Smooth muscle cell (in vitro differentiated cells): ENCODE data around the gene RGS6. TPM values are rescaled to one million over a fixed set of nuclear protein-coding genes. Genes with fewer than 3 reads are reported as not detected.
"Not testable (repeated sequence)": the region's sequence is repeated elsewhere in the genome, so short reads cannot be mapped to it uniquely, and the experiment has no call there.

Experiments used
- DNase-seq: peaks from one replicate; lab custom pipeline; 2025; ENCODE audit not compliant: unreplicated experiment; lab: John Stamatoyannopoulos, UW
- H2AFZ ChIP-seq: fragments of 200-600 bp; sonication (generic); 2 replicates; pipeline ENCODE4 v1.6.0; 2016; ENCODE audit warnings: antibody characterized with exemption, low read depth, mild to moderate bottlenecking
- H3F3A ChIP-seq: fragments of 200-600 bp; sonication (generic); 2 replicates; pipeline ENCODE4 v1.6.0; 2017; ENCODE audit warnings: antibody characterized with exemption, low read depth
- H3K27ac ChIP-seq: fragments of 200-600 bp; sonication (generic); 2 replicates; pipeline ENCODE4 v1.5.1; 2016; ENCODE audit warnings: low read depth, mild to moderate bottlenecking
- H3K27me3 ChIP-seq: fragments of 200-600 bp; sonication (generic); 2 replicates; pipeline ENCODE4 v1.6.1; 2016; ENCODE audit warnings: low read depth, mild to moderate bottlenecking
- H3K36me3 ChIP-seq: fragments of 200-600 bp; sonication (generic); 2 replicates; pipeline ENCODE4 v1.5.1; 2016; ENCODE audit warnings: low read depth
- H3K4me1 ChIP-seq: fragments of 200-600 bp; sonication (generic); 2 replicates; pipeline ENCODE4 v1.5.1; 2016; ENCODE audit warnings: low read depth
- H3K4me2 ChIP-seq: fragments of 200-600 bp; sonication (generic); 2 replicates; pipeline ENCODE4 v1.6.0; 2016; ENCODE audit warnings: mild to moderate bottlenecking
- H3K4me3 ChIP-seq: fragments of 200-600 bp; sonication (generic); 2 replicates; pipeline ENCODE4 v1.5.1; 2016; ENCODE audit warnings: mild to moderate bottlenecking
- H3K79me2 ChIP-seq: fragments of 200-600 bp; sonication (generic); 2 replicates; pipeline ENCODE4 v1.6.0; 2016; ENCODE audit warnings: low read depth, mild to moderate bottlenecking
- H3K9ac ChIP-seq: fragments of 200-600 bp; sonication (generic); 2 replicates; pipeline ENCODE4 v1.6.0; 2016; ENCODE audit warnings: low read depth
- H3K9me3 ChIP-seq: fragments of 200-600 bp; sonication (generic); replicated peaks from 2 replicates; pipeline ENCODE4 v1.5.1; 2016; ENCODE audit warnings: low read depth
- H4K20me1 ChIP-seq: fragments of 200-600 bp; sonication (generic); 2 replicates; pipeline ENCODE4 v1.6.0; 2016; ENCODE audit warnings: low read depth
- WGBS: methylation state at CpG from one replicate; pipeline ENCODE4 v1.1.7; 2016; ENCODE audit warnings: low lambda C conversion rate; 5-methylcytosine and 5-hydroxymethylcytosine counted together
- polyA plus RNA-seq: library from polyadenylated mRNA; unstranded; fragments of >200 nt; fragmentation: Nextera tagmentation; extraction: Ambion mirVana; gene quantifications from 2 replicates; pipeline ENCODE4 v1.2.1, GENCODE V29; 2016
- total RNA-seq: library from RNA; depleted of rRNA; stranded (reverse); fragments of >200 nt; gene quantifications from 2 replicates; pipeline ENCODE4 v1.2.3, GENCODE V29; 2014
- TF ChIP-seq, protein P1 (sequence below): fragments of 200-600 bp; sonication (generic); IDR thresholded peaks from 2 replicates; pipeline ENCODE4 v1.5.1; 2017; ENCODE audit warnings: borderline replicate concordance, mild to moderate bottlenecking, antibody characterized with exemption; ENCODE audit not compliant: insufficient read depth, poor library complexity, severe bottlenecking

RGS6 gene
- total and polyA plus RNA-seq, 2 experiments from 2014 or later, result 0.40 TPM; not detected in 1

GRCh38 chr14:72472845-72473244 is 540.6 kb downstream of the RGS6 start:
- no peaks in the 10 kb centered on the region for H3F3A ChIP-seq
- H3K27ac ChIP-seq, result no peak overlapping the region
- no peak overlapping the region for H3K9ac ChIP-seq
- no peak overlapping the region for H3K4me3 ChIP-seq
- H3K27me3 ChIP-seq, result no peaks in the 10 kb centered on the region
- no peaks in the 10 kb centered on the region for H3K36me3 ChIP-seq
- H2AFZ ChIP-seq, result no peak overlapping the region
- H3K4me2 ChIP-seq, result no peak overlapping the region
- no peaks in the 10 kb centered on the region for H4K20me1 ChIP-seq
- H3K4me1 ChIP-seq, result no peaks in the 10 kb centered on the region
- H3K79me2 ChIP-seq, result no peaks in the 10 kb centered on the region
- TF ChIP-seq, protein P1, sequence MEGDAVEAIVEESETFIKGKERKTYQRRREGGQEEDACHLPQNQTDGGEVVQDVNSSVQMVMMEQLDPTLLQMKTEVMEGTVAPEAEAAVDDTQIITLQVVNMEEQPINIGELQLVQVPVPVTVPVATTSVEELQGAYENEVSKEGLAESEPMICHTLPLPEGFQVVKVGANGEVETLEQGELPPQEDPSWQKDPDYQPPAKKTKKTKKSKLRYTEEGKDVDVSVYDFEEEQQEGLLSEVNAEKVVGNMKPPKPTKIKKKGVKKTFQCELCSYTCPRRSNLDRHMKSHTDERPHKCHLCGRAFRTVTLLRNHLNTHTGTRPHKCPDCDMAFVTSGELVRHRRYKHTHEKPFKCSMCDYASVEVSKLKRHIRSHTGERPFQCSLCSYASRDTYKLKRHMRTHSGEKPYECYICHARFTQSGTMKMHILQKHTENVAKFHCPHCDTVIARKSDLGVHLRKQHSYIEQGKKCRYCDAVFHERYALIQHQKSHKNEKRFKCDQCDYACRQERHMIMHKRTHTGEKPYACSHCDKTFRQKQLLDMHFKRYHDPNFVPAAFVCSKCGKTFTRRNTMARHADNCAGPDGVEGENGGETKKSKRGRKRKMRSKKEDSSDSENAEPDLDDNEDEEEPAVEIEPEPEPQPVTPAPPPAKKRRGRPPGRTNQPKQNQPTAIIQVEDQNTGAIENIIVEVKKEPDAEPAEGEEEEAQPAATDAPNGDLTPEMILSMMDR, result peak; percentile 16
- H3K9me3 ChIP-seq, result no peaks in the 10 kb centered on the region
- 95% methylated on average over 14 of the region's 14 CpGs for WGBS
- no peak for DNase-seq

DNA sequence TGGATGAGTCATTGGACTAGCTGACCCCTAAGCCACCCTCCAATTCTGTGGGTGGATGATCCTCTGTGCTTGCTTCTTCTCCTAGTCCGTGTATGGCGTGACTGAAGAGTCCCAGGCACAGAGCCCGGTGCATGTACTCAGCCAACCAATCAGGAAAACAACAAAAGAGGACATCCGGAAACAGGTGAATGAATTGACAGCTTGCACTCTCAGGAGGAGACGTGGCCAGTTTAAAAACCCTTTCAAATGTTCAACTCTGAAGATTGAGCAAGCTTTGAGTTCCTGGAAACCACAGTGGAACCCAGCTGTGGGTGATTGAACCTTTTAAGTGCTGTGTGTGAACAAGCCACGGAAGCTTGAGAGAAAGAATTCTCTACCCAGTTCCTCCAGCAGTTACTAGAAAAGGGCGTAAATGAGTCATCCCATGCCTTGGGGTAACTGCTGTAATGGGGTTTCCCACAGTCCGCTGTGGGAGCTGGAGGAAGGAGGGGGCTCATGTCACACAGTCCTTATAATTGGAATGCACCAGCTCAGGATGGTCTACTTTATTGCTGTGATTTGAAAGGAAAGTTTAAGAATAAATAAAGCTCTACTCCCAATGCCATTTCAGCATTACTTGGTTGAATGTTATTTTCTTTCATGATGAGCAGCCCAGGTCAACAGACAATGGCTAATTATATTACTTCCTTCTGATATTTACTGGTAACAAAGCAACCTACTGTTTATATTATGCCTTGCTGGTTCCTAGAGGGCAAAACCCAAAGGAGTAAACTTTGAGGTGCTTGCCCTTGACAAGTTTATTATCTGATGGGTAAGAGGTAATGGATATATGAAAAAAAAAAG is 544.6 kb downstream of the RGS6 start:
- Histone ChIP-seq H3K27me3 (no peaks in the 10 kb centered on the region), H3K9ac (no peak overlapping the region), H3K4me1 (peaks cover 14% of the 10 kb centered on the region), H4K20me1 (no peaks in the 10 kb centered on the region), H3K36me3 (no peaks in the 10 kb centered on the region), H2AFZ (no peak overlapping the region), H3K4me3 (no peak overlapping the region), H3K27ac (peak overlapping the region; percentile 69), H3K4me2 (peak overlapping the region; percentile 28), H3F3A (no peaks in the 10 kb centered on the region), H3K79me2 (no peaks in the 10 kb centered on the region), H3K9me3 (no peaks in the 10 kb centered on the region)
- TF ChIP-seq, protein P1, result no peak
- WGBS, result 18% methylated on average over 8 of the region's 8 CpGs
- no peak for DNase-seq

DNA sequence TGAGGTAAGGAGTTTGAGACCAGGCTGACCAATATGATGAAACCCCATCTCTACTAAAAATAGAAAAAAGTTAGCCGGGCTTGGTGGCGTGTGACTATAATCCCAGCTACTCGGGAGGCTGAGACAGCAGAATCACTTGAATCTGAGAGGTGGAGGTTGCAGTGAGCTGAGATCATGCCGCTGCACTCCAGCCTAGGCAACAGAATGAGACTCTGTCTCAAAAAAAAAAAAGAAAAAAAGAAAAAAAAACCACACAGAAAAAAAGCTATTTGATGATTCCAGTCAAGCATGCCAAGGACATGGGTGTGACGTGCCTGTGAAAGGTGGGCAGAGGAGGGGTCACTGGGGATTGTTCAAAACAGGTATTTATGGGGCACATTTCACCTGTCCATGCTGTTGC is 545.3 kb downstream of the RGS6 start:
- H3K9ac ChIP-seq, H3K36me3 ChIP-seq, H3K4me3 ChIP-seq, H3K79me2 ChIP-seq, DNase-seq, H3K27me3 ChIP-seq, H2AFZ ChIP-seq, H4K20me1 ChIP-seq, H3F3A ChIP-seq, H3K9me3 ChIP-seq: not testable (repeated sequence)
- peaks cover 14% of the 10 kb centered on the region for H3K4me1 ChIP-seq
- H3K27ac ChIP-seq, result peak overlapping the region; percentile 69
- peak overlapping the region; percentile 28 for H3K4me2 ChIP-seq
- 49% methylated on average over 5 of the region's 5 CpGs for WGBS

DNA sequence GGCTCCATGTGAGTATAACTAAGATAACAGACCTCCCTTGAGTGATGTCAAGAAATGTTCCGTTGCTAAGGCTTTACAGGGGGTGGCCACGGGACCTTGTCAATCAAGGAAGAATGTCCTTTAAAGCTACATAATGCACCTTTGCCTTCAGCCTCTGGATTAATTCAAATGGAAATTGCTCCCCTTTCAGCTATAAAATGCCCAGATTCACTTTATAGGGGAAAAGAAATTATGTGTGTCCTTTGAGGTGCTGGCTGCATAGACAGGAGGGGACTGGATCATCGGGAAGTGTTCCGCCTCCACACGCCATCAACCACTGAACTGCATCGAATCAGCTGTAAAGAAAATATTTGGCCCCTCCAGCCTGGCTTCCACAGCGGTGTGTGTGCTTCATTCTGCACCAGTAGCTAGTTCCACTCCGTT is 546.3 kb downstream of the RGS6 start:
- H3K4me2 ChIP-seq, result peak overlapping the region; percentile 18

More for the DNA sequence above, 546.3 kb downstream of the RGS6 start:
- no peaks in the 10 kb centered on the region for H3K27me3 ChIP-seq
- H3K36me3 ChIP-seq, result no peaks in the 10 kb centered on the region
- 53% methylated on average over 8 of the region's 8 CpGs for WGBS
- no peaks in the 10 kb centered on the region for H4K20me1 ChIP-seq
- H3K9ac ChIP-seq, result no peak overlapping the region
- H3F3A ChIP-seq, result no peaks in the 10 kb centered on the region
- no peak overlapping the region for H3K27ac ChIP-seq
- no peak overlapping the region for H2AFZ ChIP-seq
- TF ChIP-seq, protein P1, result no peak
- no peak overlapping the region for H3K4me3 ChIP-seq
- DNase-seq, result no peak
- H3K4me1 ChIP-seq, result peaks cover 14% of the 10 kb centered on the region
- no peaks in the 10 kb centered on the region for H3K79me2 ChIP-seq
- no peaks in the 10 kb centered on the region for H3K9me3 ChIP-seq
